Rectal smooth muscle tissue (tissue), 1 donor: ENCODE data around the gene MAP10.
"Not testable (repeated sequence)": the region's sequence is repeated elsewhere in the genome, so short reads cannot be mapped to it uniquely, and the experiment has no call there.

Experiments used
- H3K27ac ChIP-seq: one replicate; pipeline ENCODE4 v1.7.0; 2013; ENCODE audit warnings: low read depth, low read length, inconsistent platforms
- H3K27me3 ChIP-seq: one replicate; pipeline ENCODE4 v1.7.0; 2013; ENCODE audit warnings: low read length; ENCODE audit not compliant: control insufficient read depth, insufficient read depth
- H3K36me3 ChIP-seq: one replicate; pipeline ENCODE4 v1.7.0; 2013; ENCODE audit warnings: low read length; ENCODE audit not compliant: control insufficient read depth, insufficient read depth
- H3K4me1 ChIP-seq: one replicate; pipeline ENCODE4 v1.7.0; 2013; ENCODE audit warnings: low read length; ENCODE audit not compliant: control insufficient read depth, insufficient read depth
- H3K4me3 ChIP-seq: one replicate; pipeline ENCODE4 v1.7.0; 2013; ENCODE audit warnings: low read length
- H3K9ac ChIP-seq: one replicate; pipeline ENCODE4 v1.7.0; 2013; ENCODE audit warnings: low read length

Gene MAP10

GRCh38 chr1:232784794-232785193 is 20.4 kb upstream of the MAP10 start:
- Histone ChIP-seq H3K4me3 (no peak overlapping the region), H3K27me3 (no peaks in the 10 kb centered on the region), H3K36me3 (no peaks in the 10 kb centered on the region), H3K4me1 (no peaks in the 10 kb centered on the region), H3K9ac (no peak overlapping the region), H3K27ac (no peak overlapping the region)

GRCh38 chr1:232785630-232786029 is 19.6 kb upstream of the MAP10 start:
- not testable (repeated sequence) for H3K4me1 ChIP-seq, H3K27ac ChIP-seq, H3K36me3 ChIP-seq, H3K9ac ChIP-seq, H3K4me3 ChIP-seq, H3K27me3 ChIP-seq

GRCh38 chr1:232786845-232787455 is 18.3 kb upstream of the MAP10 start:
- H3K4me3 ChIP-seq: no peak overlapping the region
- H3K27me3 ChIP-seq: no peaks in the 10 kb centered on the region
- no peak overlapping the region for H3K27ac ChIP-seq
- H3K36me3 ChIP-seq: no peaks in the 10 kb centered on the region
- H3K9ac ChIP-seq: no peak overlapping the region
- H3K4me1 ChIP-seq: no peaks in the 10 kb centered on the region

GRCh38 chr1:232788235-232788872 is 16.9 kb upstream of the MAP10 start:
- no peak overlapping the region for H3K4me3 ChIP-seq
- H3K27ac ChIP-seq: no peak overlapping the region
- no peaks in the 10 kb centered on the region for H3K36me3 ChIP-seq
- no peaks in the 10 kb centered on the region for H3K27me3 ChIP-seq
- H3K4me1 ChIP-seq: no peaks in the 10 kb centered on the region
- H3K9ac ChIP-seq: no peak overlapping the region

GRCh38 chr1:232789651-232790050 is 15.6 kb upstream of the MAP10 start:
- no peak overlapping the region for H3K27ac ChIP-seq
- H3K36me3 ChIP-seq: no peaks in the 10 kb centered on the region
- H3K4me3 ChIP-seq: no peak overlapping the region
- no peaks in the 10 kb centered on the region for H3K4me1 ChIP-seq
- no peaks in the 10 kb centered on the region for H3K27me3 ChIP-seq
- H3K9ac ChIP-seq: no peak overlapping the region

GRCh38 chr1:232792949-232793348 is 12.3 kb upstream of the MAP10 start:
- H3K4me1 ChIP-seq: no peaks in the 10 kb centered on the region
- H3K27ac ChIP-seq: no peak overlapping the region
- no peak overlapping the region for H3K9ac ChIP-seq
- no peak overlapping the region for H3K4me3 ChIP-seq
- no peaks in the 10 kb centered on the region for H3K36me3 ChIP-seq
- H3K27me3 ChIP-seq: no peaks in the 10 kb centered on the region

- Histone ChIP-seq H3K27me3 (no peaks in the 10 kb centered on the region), H3K4me3 (no peak overlapping the region), H3K4me1 (no peaks in the 10 kb centered on the region), H3K36me3 (no peaks in the 10 kb centered on the region), H3K27ac (no peak overlapping the region), H3K9ac (no peak overlapping the region)
Observed at GRCh38 chr1:232793944-232794343, 11.3 kb upstream of the MAP10 start.

- Histone ChIP-seq H3K4me3 (no peak overlapping the region), H3K9ac (no peak overlapping the region), H3K27ac (no peak overlapping the region)
Observed at GRCh38 chr1:232795497-232796053, 9.6 kb upstream of the MAP10 start.

GRCh38 chr1:232797856-232798510 is 7.2 kb upstream of the MAP10 start:
- no peak overlapping the region for H3K27ac ChIP-seq
- H3K9ac ChIP-seq: no peak overlapping the region
- H3K36me3 ChIP-seq: no peaks in the 10 kb centered on the region
- H3K4me1 ChIP-seq: no peaks in the 10 kb centered on the region
- H3K4me3 ChIP-seq: no peak overlapping the region
- no peaks in the 10 kb centered on the region for H3K27me3 ChIP-seq

More at GRCh38 chr1:232795497-232796053, 9.6 kb upstream of the MAP10 start:
- no peaks in the 10 kb centered on the region for H3K27me3 ChIP-seq
- no peaks in the 10 kb centered on the region for H3K4me1 ChIP-seq
- H3K36me3 ChIP-seq: no peaks in the 10 kb centered on the region

- H3K27ac ChIP-seq: no peak overlapping the region
- no peaks in the 10 kb centered on the region for H3K27me3 ChIP-seq
- H3K9ac ChIP-seq: no peak overlapping the region
- H3K4me1 ChIP-seq: no peaks in the 10 kb centered on the region
- no peak overlapping the region for H3K4me3 ChIP-seq
- no peaks in the 10 kb centered on the region for H3K36me3 ChIP-seq
Observed at GRCh38 chr1:232798920-232799319, 6.3 kb upstream of the MAP10 start.

GRCh38 chr1:232806186-232806510 is 932 bp downstream of the MAP10 start:
- H3K27ac ChIP-seq: no peak overlapping the region
- H3K4me1 ChIP-seq: peaks cover 3% of the 10 kb centered on the region
- H3K36me3 ChIP-seq: no peaks in the 10 kb centered on the region
- H3K9ac ChIP-seq: no peak overlapping the region
- peak overlapping the region; percentile 79 for H3K4me3 ChIP-seq
- H3K27me3 ChIP-seq: no peaks in the 10 kb centered on the region

- H3K4me3 ChIP-seq: no peak overlapping the region
- no peaks in the 10 kb centered on the region for H3K27me3 ChIP-seq
- no peak overlapping the region for H3K27ac ChIP-seq
- H3K4me1 ChIP-seq: no peaks in the 10 kb centered on the region
- H3K9ac ChIP-seq: no peak overlapping the region
- no peaks in the 10 kb centered on the region for H3K36me3 ChIP-seq
Observed at GRCh38 chr1:232810856-232811255, 5.6 kb downstream of the MAP10 start.
